Right lobe of liver (tissue), 6 donors: ENCODE results near the gene HPS4. TPM values are rescaled to one million over a fixed set of nuclear protein-coding genes. Genes with fewer than 3 reads are reported as not detected.

Experiments
- ATAC-seq, 4 donors: fragments of 200-7000 bp; cut with Tn5 transposase; one replicate each; pipeline ENCODE4 v1.9.1; 2020; ENCODE audit warnings: mild to moderate bottlenecking in 4 of 4, moderate library complexity in 4 of 4
- DNase-seq, 3 donors: peaks; one replicate each; pipeline ENCODE4 v3.0.0-alpha.2; 2020
- H3K27ac ChIP-seq, 3 donors: fragments of 200-600 bp; one replicate each; pipeline ENCODE4 v1.8.0; 2022
- H3K27me3 ChIP-seq, 2 donors: fragments of 200-600 bp; one replicate each; pipeline ENCODE4 v1.8.0; 2022
- H3K36me3 ChIP-seq, 4 donors: fragments of 200-600 bp; sonication (generic) in 1 of 4; one replicate each; pipeline versions ENCODE4 v1.5.1 to v1.8.0; 2017 to 2022; ENCODE audit warnings: control low read depth in 1 of 4
- H3K4me1 ChIP-seq, 4 donors: fragments of 200-600 bp; sonication (generic) in 1 of 4; one replicate each; pipeline versions ENCODE4 v1.5.1 to v1.8.0; 2017 to 2022; ENCODE audit warnings: control low read depth in 1 of 4
- H3K4me3 ChIP-seq, 3 donors: fragments of 200-600 bp; one replicate each; pipeline ENCODE4 v1.8.0; 2022
- H3K9me3 ChIP-seq, 4 donors: fragments of 200-600 bp; sonication (generic) in 1 of 4; one replicate each; pipeline versions ENCODE4 v1.5.1 to v1.8.0; 2017 to 2022; ENCODE audit warnings: control low read depth in 1 of 4
- POLR2A ChIP-seq: fragments of 450-650 bp; IDR thresholded peaks from one replicate; pipeline ENCODE4 v1.6.1; 2017; ENCODE audit warnings: antibody characterized with exemption, mild to moderate bottlenecking
- WGBS: methylation state at CpG from one replicate; pipeline ENCODE4 v1.1.6; 2018; ENCODE audit warnings: low coverage, low lambda C conversion rate; ENCODE audit not compliant: insufficient coverage; ENCODE audit errors: missing lambda C conversion rate; 5-methylcytosine and 5-hydroxymethylcytosine counted together
- intact Hi-C, 2 donors: fragments of 100-400 bp; cut with DNase I; formaldehyde crosslinking; loops; one replicate each; pipeline versions ENCODE4 v1.11.2 to v1.14.1; 2022
- total RNA-seq, 6 experiments: library from RNA; depleted of rRNA in 2 of 6; stranded (reverse); fragments of >200 nt in 2 of 6; fragmentation: NEBNext Ultra II Directional in 3 of 6; extraction: Animal tissue kit (Norgen Biotek cat#: 25700) in 3 of 6; gene quantifications; one replicate each; pipeline versions ENCODE4 v1.1.0 to v1.2.4, GENCODE V29; 2016 to 2023
- TF ChIP-seq, protein P1 (sequence below), 4 donors: fragments of 200-600 bp in 3 of 4; fragments of 450-650 bp in 1 of 4; IDR thresholded peaks; one replicate each; pipeline versions ENCODE4 v1.5.1 to v1.8.0; 2016 to 2022; ENCODE audit warnings: antibody characterized with exemption in 4 of 4, mild to moderate bottlenecking in 2 of 4
- donor health status: DM: no; HTN: yes; CAD: no.
- donor health status: DM: no; HTN: no; CAD: no.
- donor health status: DM: no; HTN: no; CAD: no.
- donor health status: DM: no; HTN: yes; CAD: no.
- donor health status: DM: no; HTN: yes; CAD: no.

Gene HPS4
- total RNA-seq, 6 experiments from 2014 or later: 10.7 to 13.8 (median 12.6) TPM

DNA sequence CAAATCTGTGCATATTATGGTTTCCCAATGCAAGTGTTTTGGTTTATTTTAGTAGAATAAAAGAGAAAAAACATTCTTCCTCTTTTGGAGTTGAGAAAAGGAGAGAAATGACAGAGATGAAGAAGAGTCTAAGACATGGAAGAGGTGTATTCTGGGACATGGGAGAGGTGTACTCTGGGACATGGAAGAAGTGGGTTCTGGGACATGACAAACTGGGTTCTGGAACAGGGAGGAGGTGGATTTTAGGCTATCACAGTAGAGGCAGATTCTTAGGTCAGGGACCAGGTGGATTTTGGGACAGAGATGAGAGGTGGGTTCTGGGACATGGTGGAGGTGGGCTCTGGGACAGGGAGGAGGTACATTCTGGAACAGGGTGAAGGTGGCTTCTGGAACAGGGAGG lies 56.7 kb downstream of the HPS4 start:
- TF ChIP-seq POLR2A: no peak
- TF ChIP-seq, protein P1, sequence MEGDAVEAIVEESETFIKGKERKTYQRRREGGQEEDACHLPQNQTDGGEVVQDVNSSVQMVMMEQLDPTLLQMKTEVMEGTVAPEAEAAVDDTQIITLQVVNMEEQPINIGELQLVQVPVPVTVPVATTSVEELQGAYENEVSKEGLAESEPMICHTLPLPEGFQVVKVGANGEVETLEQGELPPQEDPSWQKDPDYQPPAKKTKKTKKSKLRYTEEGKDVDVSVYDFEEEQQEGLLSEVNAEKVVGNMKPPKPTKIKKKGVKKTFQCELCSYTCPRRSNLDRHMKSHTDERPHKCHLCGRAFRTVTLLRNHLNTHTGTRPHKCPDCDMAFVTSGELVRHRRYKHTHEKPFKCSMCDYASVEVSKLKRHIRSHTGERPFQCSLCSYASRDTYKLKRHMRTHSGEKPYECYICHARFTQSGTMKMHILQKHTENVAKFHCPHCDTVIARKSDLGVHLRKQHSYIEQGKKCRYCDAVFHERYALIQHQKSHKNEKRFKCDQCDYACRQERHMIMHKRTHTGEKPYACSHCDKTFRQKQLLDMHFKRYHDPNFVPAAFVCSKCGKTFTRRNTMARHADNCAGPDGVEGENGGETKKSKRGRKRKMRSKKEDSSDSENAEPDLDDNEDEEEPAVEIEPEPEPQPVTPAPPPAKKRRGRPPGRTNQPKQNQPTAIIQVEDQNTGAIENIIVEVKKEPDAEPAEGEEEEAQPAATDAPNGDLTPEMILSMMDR (IDR thresholded peaks at IDR 0.05): no peak
- no peaks in the 10 kb centered on the region for H3K4me1 ChIP-seq
- intact Hi-C loops: no loop called here

DNA sequence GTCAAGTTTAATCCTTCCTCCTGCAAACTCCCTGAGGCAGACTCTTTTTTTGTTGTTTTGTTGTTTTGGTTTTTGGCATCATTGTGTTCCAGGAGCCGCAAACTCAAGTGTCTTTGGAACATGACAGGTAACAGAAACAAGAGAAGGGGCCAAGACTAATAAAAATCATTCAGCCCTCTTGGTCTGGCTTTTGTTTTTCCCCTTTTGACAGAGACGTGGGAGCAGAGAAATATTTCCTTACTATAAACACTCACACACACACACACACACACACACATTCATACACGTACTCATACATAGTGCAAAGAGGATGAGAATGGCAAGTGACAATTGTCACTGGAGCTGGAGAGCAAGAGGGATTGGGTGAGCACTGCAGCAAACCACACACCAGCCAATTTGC lies 65.0 kb downstream of the HPS4 start:
- Histone ChIP-seq H3K4me3 (no peak overlapping the region), H3K4me1 (no peaks in the 10 kb centered on the region), H3K27ac (no peak overlapping the region), H3K36me3 (no peaks in the 10 kb centered on the region), H3K9me3 (no peaks in the 10 kb centered on the region), H3K27me3 (no peaks in the 10 kb centered on the region)
- DNase-seq: no peak
- no peak for ATAC-seq
- WGBS: 53% methylated on average over 3 of the region's 3 CpGs
- intact Hi-C loops: no loop called here
- TF ChIP-seq, protein P1 (IDR thresholded peaks at IDR 0.05): no peak
- TF ChIP-seq POLR2A: no peak

More for the DNA sequence above, 56.7 kb downstream of the HPS4 start:
- Histone ChIP-seq H3K27ac (no peak overlapping the region), H3K4me3 (no peak overlapping the region), H3K27me3 (no peaks in the 10 kb centered on the region), H3K36me3 (no peaks in the 10 kb centered on the region), H3K9me3 (no peaks in the 10 kb centered on the region)
- DNase-seq (no peak), ATAC-seq (no peak)

DNA sequence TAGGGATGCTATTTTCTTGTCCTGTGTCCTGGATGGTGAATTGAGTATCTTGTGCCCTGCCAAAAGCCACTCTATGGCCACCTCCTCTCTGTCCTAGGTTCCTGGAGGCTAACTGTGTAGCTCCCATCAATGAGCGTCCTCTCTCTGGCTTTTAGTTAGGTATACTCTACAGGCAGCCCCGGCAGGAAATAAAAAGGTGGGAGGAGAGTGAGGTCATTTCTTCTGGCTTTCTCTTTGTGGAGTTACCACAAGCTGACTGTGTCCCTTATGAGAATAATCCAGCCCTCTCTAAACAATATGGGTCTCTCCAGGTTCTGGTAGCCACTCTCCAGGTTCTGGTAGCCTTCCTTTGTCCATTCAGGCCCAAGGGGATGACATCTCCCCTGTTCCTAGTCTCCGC lies 66.2 kb downstream of the HPS4 start:
- DNase-seq (no peak), ATAC-seq (no peak)
- Histone ChIP-seq H3K4me3 (no peak overlapping the region), H3K27ac (no peak overlapping the region), H3K27me3 (no peaks in the 10 kb centered on the region), H3K4me1 (no peaks in the 10 kb centered on the region), H3K36me3 (no peaks in the 10 kb centered on the region), H3K9me3 (no peaks in the 10 kb centered on the region)
- 43% methylated on average over 3 of the region's 3 CpGs for WGBS
- intact Hi-C loops: no loop called here
- TF ChIP-seq, protein P1 (IDR thresholded peaks at IDR 0.05): no peak
- TF ChIP-seq POLR2A: no peak

DNA sequence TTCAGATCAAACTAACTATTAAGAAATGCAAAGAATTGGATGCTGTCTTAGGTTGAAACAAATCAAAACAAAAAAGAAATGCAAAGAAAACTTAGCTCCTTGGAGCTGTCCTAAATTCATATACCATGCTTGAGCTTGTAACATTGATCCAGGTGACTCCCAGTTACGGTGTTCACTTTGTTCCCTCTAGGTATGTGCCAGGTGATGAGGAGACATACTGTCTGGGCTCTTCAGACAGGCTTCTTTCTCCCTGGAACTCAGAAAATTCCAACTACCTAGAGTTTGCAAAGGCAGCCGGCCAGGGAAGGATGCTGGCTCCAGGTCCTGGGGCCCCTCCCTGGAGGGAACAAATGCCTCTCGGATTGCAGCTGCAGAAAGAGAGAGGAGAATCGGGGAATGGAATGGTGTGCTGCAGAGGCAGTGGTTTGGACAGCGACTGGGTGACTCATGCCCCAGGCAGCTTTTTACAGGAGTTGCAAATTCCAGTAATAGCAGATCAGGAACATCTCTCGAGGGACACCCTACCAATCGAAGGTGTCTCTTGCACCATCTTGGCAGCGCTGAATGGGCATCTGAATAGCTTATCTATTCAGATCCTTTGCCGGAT lies 66.8 kb downstream of the HPS4 start:
- no peak for TF ChIP-seq POLR2A
- TF ChIP-seq, protein P1 (IDR thresholded peaks at IDR 0.05): no peak
- DNase-seq: no peak
- no peaks in the 10 kb centered on the region for H3K27me3 ChIP-seq
- no peak for ATAC-seq
- 39% methylated on average over 4 of the region's 9 CpGs for WGBS
- no peaks in the 10 kb centered on the region for H3K9me3 ChIP-seq
- no peaks in the 10 kb centered on the region for H3K4me1 ChIP-seq
- no peaks in the 10 kb centered on the region for H3K36me3 ChIP-seq
- intact Hi-C loops: no loop called here
- H3K27ac ChIP-seq: no peak overlapping the region
- H3K4me3 ChIP-seq: no peak overlapping the region

DNA sequence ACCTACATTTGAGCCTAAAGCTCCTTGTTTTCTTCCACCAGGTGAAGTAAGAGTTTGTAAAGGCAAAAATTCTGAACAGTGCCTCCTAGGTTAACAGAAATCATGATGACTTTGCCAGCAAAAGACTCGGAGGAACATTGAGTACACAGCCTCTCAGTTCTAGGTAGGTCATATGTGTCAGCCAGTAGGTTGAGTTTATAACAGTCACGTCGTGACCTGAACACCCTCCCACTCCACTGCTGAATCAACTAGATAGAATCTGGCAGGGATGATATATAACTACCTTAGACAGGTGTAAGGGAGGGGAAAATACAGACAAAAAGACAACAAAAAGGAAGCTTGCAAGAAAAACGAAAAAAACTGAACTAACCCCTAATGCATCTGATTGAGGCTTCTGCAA lies 67.3 kb downstream of the HPS4 start:
- intact Hi-C loops: no loop called here
- WGBS: 28% methylated on average over 4 of the region's 4 CpGs
- ATAC-seq: no peak

More for the DNA sequence above, 67.3 kb downstream of the HPS4 start:
- Histone ChIP-seq H3K9me3 (no peaks in the 10 kb centered on the region), H3K36me3 (no peaks in the 10 kb centered on the region), H3K4me1 (no peaks in the 10 kb centered on the region), H3K4me3 (no peak overlapping the region), H3K27me3 (no peaks in the 10 kb centered on the region), H3K27ac (no peak overlapping the region)
- TF ChIP-seq, protein P1 (IDR thresholded peaks at IDR 0.05): no peak
- TF ChIP-seq POLR2A: no peak
- DNase-seq: no peak
